ENCODE data around the gene TNFRSF19. TPM values are rescaled to one million over a fixed set of nuclear protein-coding genes. Genes with fewer than 3 reads are reported as not detected.

TNFRSF19 gene
- total and polyA plus RNA-seq, 2 of the 13 experiments (the other 11 are each of a cell fraction or from before 2014, with no cell fraction given) = 75.3 to 77.7 TPM

GRCh38 chr13:23578411-23579071, 8.3 kb downstream of the TNFRSF19 start (continued):
- TF ChIP-seq, protein P1, sequence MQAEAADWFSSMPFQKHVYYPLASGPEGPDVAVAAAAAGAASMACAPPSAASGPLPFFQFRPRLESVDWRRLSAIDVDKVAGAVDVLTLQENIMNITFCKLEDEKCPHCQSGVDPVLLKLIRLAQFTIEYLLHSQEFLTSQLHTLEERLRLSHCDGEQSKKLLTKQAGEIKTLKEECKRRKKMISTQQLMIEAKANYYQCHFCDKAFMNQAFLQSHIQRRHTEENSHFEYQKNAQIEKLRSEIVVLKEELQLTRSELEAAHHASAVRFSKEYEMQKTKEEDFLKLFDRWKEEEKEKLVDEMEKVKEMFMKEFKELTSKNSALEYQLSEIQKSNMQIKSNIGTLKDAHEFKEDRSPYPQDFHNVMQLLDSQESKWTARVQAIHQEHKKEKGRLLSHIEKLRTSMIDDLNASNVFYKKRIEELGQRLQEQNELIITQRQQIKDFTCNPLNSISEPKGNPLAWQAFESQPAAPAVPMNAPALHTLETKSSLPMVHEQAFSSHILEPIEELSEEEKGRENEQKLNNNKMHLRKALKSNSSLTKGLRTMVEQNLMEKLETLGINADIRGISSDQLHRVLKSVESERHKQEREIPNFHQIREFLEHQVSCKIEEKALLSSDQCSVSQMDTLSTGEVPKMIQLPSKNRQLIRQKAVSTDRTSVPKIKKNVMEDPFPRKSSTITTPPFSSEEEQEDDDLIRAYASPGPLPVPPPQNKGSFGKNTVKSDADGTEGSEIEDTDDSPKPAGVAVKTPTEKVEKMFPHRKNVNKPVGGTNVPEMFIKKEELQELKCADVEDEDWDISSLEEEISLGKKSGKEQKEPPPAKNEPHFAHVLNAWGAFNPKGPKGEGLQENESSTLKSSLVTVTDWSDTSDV (CRISPR knock-in tag; IDR thresholded peaks at IDR 0.05) = no peak
- TF ChIP-seq ZBTB20 (CRISPR knock-in tag; IDR thresholded peaks at IDR 0.05; ENCODE audit: borderline replicate concordance, low read depth) (no peak), FUBP1 (CRISPR knock-in tag; IDR thresholded peaks at IDR 0.05; ENCODE audit: borderline replicate concordance) (no peak), ATF7-NPFF (CRISPR knock-in tag; IDR thresholded peaks at IDR 0.05; ENCODE audit: low read depth) (no peak), AKAP8 (CRISPR knock-in tag; IDR thresholded peaks at IDR 0.05) (no peak), FOXP1 (IDR thresholded peaks at IDR 0.05) (no peak), FOXP1 (CRISPR knock-in tag; IDR thresholded peaks at IDR 0.05) (peak; percentile 17; the same call in 1 of the 2 replicates), MAFG (CRISPR knock-in tag; IDR thresholded peaks at IDR 0.05) (no peak; the same call in 1 of the 2 replicates), SP140L (CRISPR knock-in tag; IDR thresholded peaks at IDR 0.05; ENCODE audit: borderline replicate concordance) (no peak), ZNF713 (CRISPR knock-in tag; IDR thresholded peaks at IDR 0.05) (no peak; the same call in 1 of the 2 replicates), ZNF431 (CRISPR knock-in tag; IDR thresholded peaks at IDR 0.05; ENCODE audit: borderline replicate concordance, low read depth) (0 out of 2 replicates have a peak, but pooled peaks have one; percentile 30), KLF9 (CRISPR knock-in tag; IDR thresholded peaks at IDR 0.05; ENCODE audit: low read depth) (no peak), HOXD1 (CRISPR knock-in tag; IDR thresholded peaks at IDR 0.05) (peak; percentile 71; the same call in 1 of the 2 replicates), MXI1 (IDR thresholded peaks at IDR 0.05; ENCODE audit: borderline replicate concordance, low read depth, low read length) (peak; percentile 55; the same call in 1 of the 3 replicates), DMAP1 (CRISPR knock-in tag; IDR thresholded peaks at IDR 0.05) (0 out of 2 replicates have a peak, but pooled peaks have one; percentile 17), CHD2 (IDR thresholded peaks at IDR 0.05; ENCODE audit: low read depth, low read length) (no peak), CCDC6 (CRISPR knock-in tag; IDR thresholded peaks at IDR 0.05) (0 out of 2 replicates have a peak, but pooled peaks have one; percentile 10), CEBPB (IDR thresholded peaks at IDR 0.05; ENCODE audit: borderline replicate concordance, low read depth, low read length) (no peak), ATF1 (CRISPR knock-in tag; IDR thresholded peaks at IDR 0.05) (no peak), E2F1 (CRISPR knock-in tag; IDR thresholded peaks at IDR 0.05) (no peak), ZNF501 (CRISPR knock-in tag; IDR thresholded peaks at IDR 0.05) (no peak; the same call in 1 of the 2 replicates), ZNF547 (CRISPR knock-in tag; IDR thresholded peaks at IDR 0.05) (peak; percentile 59; the same call in 1 of the 2 replicates), ZNF224 (CRISPR knock-in tag; IDR thresholded peaks at IDR 0.05) (no peak)
- TF ChIP-seq, protein P2, sequence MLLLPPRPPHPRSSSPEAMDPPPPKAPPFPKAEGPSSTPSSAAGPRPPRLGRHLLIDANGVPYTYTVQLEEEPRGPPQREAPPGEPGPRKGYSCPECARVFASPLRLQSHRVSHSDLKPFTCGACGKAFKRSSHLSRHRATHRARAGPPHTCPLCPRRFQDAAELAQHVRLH (CRISPR knock-in tag; IDR thresholded peaks at IDR 0.05; ENCODE audit: borderline replicate concordance, low read depth) = peak; percentile 26; the same call in 1 of the 2 replicates
